Medulla oblongata (tissue), 1 donor: Measurements from ENCODE around the gene PPCDC.

Experiments
- DNase-seq: peaks from one replicate; pipeline ENCODE4 v3.0.0-alpha.2; 2015; ENCODE audit errors: extremely low spot score

Gene PPCDC

DNA sequence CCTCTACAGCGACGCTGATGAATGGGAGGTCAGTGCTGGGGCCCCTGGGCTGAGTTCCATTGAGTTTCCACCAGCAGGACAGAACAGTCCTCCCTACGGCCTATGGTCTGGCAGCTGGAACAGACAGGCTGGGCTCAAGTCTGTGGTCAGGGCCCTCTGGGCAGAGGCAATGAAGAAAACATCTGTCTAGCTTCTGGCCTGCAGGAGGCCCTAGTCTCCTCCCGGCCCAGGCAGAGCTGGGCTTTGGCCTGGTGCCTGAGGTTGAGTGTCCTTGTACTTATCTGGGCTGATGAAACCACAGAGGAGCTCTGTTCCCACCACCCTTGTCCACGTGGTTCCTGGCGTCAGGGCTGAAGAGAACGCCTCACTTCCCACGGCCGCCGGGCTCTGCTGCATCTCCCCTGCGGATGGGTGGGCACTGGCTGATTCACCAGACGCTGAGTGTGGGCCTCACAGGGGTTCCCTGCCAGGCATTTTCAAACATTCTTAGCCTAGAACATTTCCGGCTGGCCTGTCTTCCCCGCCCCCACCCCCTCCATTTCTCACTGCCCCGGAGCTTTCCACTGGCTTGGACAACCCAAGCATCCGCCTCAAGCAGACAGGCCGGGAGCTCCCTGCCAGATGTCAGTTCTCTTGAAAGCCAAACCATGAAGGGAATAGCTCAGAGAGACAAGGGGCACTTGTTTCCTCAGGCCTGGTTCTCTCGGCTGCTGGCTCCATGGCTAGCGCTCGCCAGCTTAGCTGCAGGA, 20.3 kb downstream of the PPCDC start:
- peak; percentile 98 for DNase-seq

DNA sequence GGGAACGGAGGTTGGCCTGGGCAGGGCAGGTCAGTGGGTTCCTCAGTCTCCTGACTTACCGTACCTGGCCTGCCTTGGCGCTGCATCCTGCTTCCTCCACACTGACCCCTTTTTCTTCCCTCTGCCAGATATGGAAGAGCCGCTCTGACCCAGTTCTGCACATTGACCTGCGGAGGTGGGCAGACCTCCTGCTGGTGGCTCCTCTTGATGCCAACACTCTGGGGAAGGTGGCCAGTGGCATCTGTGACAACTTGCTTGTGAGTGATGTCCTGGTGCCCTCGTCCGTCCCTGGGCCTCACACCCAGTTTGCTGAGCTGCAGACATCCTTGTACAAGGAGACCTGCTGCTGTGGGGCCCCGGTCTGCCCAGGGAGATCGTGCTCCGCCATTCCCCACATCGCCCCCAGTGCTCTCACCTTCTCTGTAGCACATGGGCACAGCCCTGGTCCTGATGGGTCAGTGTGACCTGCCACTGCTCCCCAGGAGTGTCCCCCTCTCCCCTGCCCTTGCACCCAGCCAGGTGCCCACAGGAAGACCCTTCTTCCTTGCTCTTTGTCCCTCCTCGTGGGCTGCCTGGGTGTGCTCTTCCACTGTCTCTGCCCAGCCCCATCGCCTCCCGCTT, 21.0 kb downstream of the PPCDC start:
- DNase-seq: no peak

DNA sequence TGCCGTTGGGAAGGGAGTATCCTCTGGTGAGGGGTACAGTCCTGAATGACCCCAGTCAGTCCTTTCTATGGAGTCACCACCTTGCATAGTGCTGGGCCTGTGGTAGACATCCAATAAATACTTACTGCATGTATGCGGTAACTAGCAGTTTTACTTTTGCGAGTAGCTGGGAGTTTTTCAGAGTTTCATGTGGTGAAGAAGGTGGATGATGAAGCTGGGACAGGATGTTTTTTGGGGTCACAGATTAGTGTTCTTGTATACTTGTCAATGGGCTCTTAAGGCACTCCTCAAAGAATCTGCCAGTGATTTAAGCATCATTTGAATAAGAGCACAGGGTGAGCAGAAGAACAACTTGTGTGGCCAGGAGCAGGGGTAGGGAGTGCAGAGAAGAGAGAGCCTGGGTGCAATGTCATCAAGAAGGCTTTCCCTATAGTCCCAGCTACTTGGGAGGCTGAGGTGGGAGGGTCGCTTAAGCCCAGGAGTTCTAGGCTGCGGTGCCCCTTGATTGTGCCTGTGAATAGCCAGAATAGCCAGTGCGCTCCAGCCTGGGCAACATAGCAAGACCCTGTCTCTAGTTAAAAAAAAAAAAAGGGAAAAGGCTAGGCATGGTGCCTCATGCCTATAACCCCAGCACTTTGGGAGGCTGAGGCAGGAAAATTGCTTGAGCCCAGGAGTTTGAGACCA, 22.1 kb downstream of the PPCDC start:
- DNase-seq: no peak

DNA sequence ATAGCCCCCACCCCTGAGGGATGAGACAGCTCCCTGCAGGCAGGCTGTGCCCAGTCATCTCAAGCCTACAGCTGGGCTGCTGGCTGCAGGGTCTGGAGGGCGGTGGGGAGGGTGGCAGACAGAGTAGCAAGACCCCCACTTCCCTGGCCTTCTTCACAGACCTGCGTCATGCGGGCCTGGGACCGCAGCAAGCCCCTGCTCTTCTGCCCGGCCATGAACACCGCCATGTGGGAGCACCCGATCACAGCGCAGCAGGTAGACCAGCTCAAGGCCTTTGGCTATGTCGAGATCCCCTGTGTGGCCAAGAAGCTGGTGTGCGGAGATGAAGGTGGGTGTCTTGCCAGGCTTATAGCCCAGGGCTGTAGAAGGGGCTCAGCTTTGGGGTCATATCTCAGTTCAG, 25.0 kb downstream of the PPCDC start:
- no peak for DNase-seq

DNA sequence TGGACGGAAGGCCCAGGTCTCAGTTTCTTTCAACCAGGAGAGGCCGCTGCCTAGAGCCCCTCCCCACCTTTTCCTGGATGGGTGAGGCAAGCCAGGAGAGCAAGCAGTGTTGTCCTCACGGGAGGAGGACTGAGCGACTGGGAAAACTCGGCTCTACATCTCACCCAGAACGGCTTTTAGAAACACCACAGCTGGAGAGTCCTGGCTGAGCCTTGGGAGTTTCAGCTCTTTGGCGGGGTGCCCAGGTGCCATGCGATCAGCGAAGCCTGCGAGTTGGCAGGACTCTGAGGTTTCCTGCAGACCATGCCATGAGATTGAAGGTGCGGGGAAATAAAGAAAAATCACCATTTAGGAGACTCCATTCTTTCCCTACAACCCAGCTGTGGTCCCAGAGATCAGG, 26.0 kb downstream of the PPCDC start:
- DNase-seq: peak; percentile 70

DNA sequence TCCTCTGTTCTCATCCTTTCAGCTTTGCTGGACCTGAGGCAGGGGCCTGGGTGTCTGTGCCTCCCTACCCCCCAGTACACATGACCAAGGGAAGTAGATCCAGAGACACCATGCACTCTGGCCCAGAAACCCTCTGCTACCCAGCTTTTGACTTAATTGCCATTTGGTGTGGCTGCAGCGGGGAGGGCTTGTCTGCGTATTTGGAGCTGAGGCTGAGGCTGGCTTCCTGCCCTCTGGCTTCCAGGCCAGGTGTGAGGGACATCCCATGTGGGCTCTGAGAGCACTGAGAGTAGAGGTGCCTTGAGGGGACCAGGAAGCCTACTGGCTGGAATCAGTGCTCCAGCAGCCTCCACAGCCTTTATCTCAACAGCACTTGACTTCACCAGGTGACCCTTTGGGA, 26.9 kb downstream of the PPCDC start:
- DNase-seq: no peak

DNA sequence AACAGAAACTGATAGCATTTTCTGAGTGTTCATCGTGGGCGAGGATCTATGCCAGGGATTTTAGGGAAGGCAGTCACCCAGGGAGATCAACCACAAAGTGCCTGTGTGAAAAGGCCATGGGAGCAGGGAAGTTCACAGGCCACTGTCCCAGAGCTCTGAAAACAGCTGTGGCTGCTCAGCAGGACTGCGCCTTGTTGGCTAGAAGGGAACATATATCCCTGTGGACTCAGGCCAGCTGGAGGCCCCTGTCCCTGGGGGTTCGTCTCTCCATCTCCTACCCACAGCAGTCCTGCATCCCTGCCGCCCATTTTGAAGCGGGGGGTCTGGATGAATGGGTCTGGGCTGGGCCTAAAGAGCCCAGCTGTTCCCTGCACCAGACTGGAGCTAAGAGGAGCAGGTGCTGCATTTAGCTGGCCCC, 27.8 kb downstream of the PPCDC start:
- DNase-seq: no peak

DNA sequence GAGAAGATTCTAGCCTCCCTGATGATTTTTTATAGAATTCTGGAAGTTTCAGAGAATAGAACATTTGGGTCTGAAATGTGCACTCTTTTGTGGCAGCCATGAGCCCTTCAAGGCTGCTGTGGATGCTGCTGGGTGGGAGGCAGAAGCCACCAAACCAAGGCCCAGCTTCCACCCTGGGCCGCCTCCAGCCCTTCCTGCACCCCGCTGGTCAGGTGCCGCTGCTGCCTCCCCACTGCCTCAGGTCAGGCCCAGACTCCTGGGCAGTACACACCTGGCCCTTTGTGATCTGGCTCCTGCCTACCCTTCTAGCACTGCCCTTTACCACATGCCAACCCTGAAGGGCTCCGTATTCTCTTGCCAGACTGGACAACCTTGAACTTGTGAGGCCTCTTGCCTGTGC, 28.3 kb downstream of the PPCDC start:
- no peak for DNase-seq

DNA sequence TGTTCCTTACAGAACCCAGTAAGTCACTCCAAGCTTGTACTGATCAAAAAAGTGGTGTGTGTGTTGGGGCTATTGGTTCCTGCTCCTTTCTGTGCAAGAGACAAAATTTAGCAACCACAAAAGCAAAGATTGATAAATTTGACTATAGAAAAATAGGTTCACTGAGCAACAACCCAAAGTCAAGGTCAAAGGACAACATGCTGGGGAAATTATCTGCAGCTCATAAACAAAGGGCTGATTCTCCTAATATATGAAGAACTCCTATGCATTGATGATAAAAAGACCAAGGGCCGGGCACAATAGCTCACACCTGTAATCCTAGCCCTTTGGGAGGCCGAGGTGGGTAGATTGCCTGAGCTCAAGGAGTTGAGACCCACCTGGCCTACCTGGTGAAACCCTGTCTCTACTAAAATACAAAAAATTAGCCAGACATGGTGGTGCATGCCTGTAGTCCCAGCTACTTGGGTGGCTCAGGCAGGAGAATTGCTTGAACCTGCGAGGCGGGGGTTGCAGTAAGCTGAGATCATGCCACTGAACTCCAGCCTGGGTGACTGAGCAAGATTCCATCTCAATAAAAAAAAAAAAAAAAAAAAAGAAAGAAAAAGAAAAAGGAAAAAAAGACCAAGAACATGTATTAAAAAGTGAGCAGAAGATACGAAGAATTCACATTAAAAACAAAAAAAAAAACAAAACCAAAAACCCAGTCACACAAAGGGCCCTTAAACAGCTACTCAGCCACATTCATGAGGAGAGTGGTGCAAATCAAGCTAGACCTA, 29.8 kb downstream of the PPCDC start:
- DNase-seq: no peak

DNA sequence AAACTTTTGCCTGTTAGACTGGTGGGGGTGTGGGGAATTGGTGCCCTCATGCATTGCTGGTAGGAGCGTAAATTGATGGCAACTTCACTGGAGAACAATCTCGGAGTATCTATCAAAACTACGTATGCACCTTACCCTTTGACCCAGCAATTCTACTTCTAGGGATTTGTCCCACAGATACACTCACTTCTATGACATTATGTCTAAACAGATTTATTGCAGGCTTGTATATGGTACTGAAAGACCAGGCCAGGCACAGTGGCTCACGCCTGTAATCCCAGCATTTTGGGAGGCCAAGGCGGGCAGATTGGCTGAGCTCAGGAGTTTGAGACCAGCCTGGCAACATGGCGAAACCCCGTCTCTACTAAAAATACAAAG, 30.3 kb downstream of the PPCDC start:
- DNase-seq: no peak

DNA sequence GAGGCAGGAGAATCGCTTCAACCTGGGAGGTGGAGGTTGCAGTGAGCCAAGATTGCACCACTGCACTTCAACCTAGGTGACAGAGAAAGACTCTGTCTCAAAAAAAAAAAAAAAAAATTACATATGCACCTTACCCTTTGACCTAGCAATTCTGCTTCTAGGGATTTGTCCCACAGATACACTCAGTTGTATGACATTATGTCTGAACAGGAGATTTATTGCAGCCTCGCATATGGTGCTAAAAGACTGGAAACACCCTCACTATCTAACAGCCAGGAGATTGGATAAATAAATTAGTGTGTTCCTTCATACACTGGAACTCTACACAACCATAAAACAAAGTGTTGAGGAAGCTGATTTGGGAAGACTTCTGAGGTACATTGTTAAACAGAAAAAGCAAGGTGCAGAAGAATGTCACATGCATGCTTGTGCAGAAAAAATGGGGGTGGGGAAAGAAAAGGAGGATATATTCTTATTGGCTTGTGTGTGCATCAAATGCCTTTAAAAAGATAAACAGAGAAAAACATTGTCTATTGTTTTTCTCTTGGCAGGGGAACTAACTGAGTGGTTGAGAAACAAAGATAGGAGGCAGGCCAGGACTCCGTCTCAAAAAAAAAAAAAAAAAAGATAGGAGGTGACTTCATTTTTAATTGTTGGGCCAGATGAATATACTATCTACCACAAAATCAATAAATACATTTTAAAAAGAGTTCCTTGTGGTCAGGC, 30.9 kb downstream of the PPCDC start:
- DNase-seq: peak; percentile 40

DNA sequence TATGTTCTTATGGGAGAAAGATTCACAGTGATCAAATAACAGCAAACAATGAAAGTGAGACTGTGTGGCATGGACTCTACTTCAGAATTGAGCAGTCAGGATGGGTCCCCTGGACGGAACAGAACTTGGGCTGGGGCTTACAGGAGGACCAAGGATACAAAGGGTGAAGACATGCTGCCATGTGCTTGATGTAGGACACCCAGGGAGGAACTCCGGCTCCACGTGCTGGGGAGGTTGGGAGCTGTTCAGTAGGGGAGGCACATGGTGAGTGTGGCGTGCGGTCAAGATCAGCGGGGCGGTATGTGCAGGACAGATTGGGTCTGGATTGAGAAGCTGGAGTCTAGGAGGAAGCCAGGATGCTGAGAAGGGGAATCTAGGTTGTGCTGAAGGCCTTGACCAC, 32.6 kb downstream of the PPCDC start:
- no peak for DNase-seq

DNA sequence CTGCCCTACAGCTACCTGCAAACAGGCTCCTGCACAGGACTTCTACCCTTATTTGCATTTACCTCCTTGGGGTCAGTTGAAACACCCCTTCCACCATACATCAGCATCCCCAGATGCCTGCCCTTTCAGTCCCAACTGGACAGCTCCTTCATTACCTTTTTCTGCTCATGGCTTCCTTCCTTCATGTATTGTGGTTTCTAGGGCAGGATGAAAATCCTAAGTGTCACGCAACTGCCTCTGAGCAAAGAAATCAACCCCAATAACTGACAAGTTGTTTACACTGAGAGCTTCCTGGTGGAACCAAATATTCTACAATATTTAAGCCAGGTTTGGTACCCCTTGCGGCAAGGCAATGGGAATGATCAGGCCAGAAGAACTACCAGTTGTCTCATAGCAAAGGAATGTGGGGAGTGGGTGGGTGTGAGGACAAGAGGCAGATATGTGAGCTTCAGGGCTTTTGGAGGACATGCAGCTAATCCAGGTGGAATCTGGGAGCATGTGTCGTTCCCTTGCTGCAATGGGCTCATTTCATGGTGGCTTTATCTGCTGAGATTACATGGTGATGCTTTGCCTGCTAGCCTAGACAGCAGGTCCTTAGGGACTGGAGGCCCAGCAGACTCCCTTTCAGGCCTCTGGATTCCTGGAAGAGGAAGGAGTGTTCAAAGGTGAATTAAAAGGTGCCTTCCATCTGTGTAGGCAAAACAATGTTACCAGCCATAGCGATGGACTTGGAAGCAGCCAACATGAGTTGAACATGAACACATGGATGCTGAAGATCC, 34.9 kb downstream of the PPCDC start:
- no peak for DNase-seq

DNA sequence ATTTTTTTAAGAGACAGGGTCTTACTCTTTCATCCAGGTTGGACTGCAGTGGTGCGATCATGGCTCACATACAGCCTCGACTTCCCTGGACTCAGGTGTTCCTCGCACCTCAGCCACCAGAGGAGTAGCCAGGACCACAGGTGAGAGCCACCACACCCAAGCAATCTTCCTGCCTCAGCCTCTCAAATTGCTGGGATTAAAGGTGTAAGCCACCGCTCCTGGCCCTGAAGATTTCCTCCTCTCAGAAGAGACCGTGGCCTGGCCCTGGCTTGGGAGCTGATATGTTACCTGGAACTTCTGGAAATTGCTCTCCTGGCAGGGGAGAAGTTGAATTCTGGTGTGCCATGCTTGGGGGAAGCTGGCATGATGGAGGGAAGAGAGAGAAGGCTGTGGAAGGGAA, 36.2 kb downstream of the PPCDC start:
- DNase-seq: no peak

DNA sequence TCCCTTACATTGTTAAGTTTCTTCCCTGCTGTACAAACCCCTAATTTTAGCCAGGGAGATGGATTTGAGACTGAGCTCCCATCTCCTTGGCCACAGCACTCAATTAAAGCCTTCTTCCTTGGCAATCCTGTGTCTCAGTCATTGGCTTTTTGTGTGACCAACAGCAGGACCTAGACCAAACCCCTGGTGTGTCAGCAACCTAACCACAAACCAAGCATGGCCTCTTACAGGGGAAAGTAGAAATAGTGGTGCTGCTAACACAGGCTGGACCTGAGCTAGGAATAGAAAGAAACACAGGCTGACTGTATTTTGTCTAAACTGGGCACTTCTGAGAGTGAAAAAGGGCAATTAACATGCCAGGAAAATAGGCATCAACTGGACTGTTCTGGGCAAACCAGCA, 37.9 kb downstream of the PPCDC start:
- DNase-seq: no peak

DNA sequence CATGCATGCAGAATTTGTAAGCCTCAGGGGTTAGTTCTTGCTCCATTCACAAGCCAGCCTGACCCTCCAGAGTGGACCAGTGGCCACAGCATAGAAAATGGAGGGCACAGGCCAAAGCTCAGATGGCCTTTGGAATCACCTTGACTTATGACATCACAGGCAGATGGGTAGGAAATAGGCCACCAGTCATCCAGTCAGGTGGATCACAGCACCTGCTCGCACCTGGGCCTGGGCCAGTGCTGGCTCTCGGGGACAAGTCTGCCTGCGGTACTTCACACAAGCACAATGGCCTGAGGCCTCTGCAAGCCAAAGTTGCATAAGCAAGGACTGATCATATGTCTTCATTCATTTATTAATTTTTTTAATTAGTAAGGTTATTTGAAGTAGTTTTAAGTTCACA, 39.3 kb downstream of the PPCDC start:
- no peak for DNase-seq

DNA sequence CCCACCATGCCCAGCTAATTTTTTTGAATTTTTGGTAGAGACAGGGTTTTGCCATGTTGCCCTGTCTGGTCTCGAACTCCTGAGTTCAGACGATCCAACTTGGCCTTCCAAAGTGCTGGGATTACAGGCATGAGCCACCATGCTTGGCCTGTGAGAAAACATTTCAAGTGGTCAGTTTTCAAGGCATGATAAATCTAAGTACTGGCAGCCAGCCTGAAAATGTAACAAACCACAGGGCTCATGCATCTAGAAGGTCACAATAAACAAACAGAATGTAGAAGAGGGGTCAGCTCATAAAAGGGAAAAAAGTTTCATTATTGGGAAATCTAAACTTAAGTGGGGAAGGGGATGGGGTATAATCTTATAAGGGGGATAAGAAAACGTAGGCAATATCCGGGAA, 39.9 kb downstream of the PPCDC start:
- no peak for DNase-seq

DNA sequence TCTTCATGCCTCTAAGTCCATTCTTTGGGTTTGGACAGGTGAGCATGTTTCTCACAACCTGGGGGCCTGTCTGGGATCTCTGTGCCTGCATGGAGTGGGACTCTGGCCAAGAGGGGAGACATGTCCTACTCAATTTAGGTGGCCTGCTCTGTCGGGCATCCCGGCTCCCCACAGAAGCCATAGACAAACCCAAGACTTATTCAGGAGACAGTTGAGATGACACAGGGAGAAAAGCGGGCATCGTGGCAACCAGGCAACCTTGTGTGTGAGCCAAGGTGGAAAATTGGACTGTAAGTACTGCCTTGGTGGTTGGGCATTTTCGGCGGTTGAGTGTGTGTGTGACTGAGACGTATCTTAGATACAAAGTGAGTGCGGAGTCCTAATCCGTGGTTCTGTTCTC, 40.5 kb downstream of the PPCDC start:
- DNase-seq: no peak

DNA sequence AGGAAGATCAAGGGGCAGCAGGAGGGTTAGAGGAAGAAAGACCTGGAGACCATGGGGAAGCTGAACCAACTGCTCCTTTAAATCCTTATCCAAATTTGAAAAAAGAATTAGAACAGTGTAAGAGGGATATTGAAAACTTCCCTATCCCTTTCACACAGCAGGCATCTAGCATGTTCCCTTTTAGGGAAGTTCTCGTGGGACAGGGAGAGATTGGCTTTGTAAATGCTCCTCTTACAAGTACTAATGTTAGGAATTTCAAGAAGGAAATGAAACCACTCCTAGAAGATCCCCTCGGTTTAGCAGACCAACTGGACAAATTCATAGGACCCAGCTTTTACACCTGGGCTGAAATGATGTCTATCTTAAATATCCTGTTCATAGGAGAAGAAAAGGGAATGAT, 41.5 kb downstream of the PPCDC start:
- DNase-seq: no peak

DNA sequence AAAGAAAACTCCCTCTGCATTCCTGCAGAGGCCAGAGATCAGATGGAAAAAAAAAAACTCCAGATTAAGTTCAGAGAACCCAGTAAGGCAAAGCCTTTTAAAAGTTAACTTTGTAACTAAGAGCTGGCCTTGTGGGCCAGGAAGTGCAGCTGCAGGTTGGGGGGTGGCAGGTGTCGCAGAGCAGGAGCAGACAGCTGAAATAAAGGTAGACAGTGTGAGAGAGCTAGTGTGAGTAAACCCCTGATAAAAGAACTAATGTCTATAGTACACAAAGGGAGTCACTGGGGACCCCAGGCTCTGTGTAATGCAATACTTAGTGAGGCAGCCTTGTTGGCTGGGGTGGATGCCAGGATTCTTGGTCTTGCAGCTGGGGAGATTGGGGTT, 42.1 kb downstream of the PPCDC start:
- DNase-seq: no peak
